ENCODE data around the gene SPSB4.

DNA sequence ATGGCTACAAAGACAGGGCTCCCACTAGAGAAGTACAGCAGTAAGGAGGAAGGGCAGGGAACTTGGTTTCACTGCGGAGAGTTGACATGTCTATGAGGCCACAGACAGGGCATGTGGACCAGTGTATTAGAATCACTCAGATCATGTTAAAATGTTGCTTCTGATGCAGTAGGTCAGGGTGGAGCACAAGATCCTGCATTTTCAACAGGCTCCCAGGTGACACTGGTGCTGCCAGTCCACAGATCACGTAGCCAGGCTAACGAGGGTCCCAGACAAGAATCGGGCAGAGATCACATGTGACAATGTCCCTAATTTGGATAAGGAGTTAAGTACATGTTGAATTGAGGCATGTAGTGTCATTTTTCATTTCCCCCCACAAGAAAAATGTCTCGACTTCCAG, 73.6 kb downstream of the SPSB4 start:
- TF ChIP-seq ZNF274 (IDR thresholded peaks at IDR 0.05; ENCODE audit: insufficient read depth, insufficient read length) (no peak), TBL1XR1 (IDR thresholded peaks at IDR 0.05; ENCODE audit: low read depth, low read length) (no peak), ESRRA (IDR thresholded peaks at IDR 0.05; ENCODE audit: low read length) (no peak), HDGF (IDR thresholded peaks at IDR 0.05) (no peak), NR2C2 (IDR thresholded peaks at IDR 0.05; ENCODE audit: borderline replicate concordance, control insufficient read depth, insufficient read length, low read depth) (no peak), CTCF (IDR thresholded peaks at IDR 0.05 in 2 of 3, conservative IDR thresholded peaks at IDR 0.05 in 1 of 3; ENCODE audit: control insufficient read depth in 2 of 3, extremely low read depth in 1 of 3, insufficient read depth in 1 of 3, low read depth in 3 of 3, low read length in 3 of 3) (no peak), HDAC2 (IDR thresholded peaks at IDR 0.05) (no peak), PRDM15 (CRISPR knock-in tag; IDR thresholded peaks at IDR 0.05) (no peak), HCFC1 (IDR thresholded peaks at IDR 0.05; ENCODE audit: low read length) (no peak)

All from GM12878 (cell line).